ENCODE results near the gene SCGB1C2. TPM values are rescaled to one million over a fixed set of nuclear protein-coding genes. Genes with fewer than 3 reads are reported as not detected.
"Not testable (repeated sequence)": the region's sequence is repeated elsewhere in the genome, so short reads cannot be mapped to it uniquely, and the experiment has no call there.

SCGB1C2 gene
- not detected in 3 replicates for total RNA-seq
- long read RNA-seq, result 0 reads

DNA sequence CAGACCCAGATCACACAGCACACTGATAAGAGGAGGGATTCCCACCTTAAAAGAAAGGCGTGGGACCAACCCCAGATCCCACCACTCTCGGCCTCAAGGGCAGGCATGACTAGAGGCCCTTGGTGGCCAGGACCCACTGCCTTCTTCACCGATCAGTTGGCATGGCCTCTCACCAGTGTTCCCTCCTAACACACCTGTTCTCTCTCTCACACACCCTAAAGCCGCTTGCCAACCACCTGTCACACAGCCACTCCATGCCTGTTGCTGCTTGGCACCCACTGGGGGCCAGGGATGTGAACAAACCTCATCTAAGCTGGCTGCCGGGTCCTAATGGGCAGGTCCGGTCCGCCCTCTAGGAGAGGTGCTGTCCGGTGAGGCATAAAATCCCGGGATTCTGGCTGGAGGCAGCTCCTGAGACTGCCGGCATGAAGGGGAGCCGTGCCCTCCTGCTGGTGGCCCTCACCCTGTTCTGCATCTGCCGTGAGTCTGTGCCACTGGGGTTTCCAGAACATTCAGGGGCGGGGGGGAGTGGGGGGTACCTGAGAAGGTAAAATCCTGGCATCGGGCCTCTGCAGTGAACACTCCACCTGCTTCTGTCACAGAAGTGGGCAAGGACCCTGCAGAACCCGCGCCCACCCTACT lies at the start of gene SCGB1C2:
Gene SCGB1C2, plus strand, starts transcription at position 404 of the 642 bp plus-strand sequence. Its CDS starts 22 bp downstream, at position 426.
- H3K4me1 Mint-ChIP-seq (ENCODE audit: low read depth); H3K36me3 Mint-ChIP-seq (ENCODE audit: low read depth); H3K4me3 Mint-ChIP-seq (ENCODE audit: unreplicated experiment); H3K27me3 Mint-ChIP-seq (ENCODE audit: low read depth); H3K9me3 Mint-ChIP-seq (ENCODE audit: low read depth); H3K27ac Mint-ChIP-seq (ENCODE audit: unreplicated experiment): not testable (repeated sequence)
- peak; percentile 20 for DNase-seq (ENCODE audit: low spot score)

DNA sequence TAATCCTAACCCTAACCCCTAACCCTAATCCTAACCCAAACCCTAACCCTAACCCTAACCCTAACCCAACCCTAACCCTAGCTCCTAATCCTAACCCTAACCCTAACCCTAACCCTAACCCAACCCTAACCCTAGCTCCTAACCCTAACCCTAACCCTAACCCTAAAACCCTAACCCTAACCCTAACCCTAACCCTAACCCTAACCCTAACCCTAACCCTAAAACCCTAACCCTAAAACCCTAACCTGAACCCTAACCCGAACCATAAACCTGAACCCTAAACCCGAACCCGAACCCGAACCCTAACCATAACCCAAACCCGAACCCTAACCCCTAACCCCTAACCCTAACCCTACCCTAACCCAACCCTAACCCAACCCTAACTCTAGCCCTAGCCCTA lies 24.3 kb upstream of the SCGB1C2 start:
- H3K9me3 Mint-ChIP-seq (ENCODE audit: low read depth); H3K27me3 Mint-ChIP-seq (ENCODE audit: low read depth); DNase-seq (ENCODE audit: low spot score); H3K4me3 Mint-ChIP-seq (ENCODE audit: unreplicated experiment); H3K27ac Mint-ChIP-seq (ENCODE audit: unreplicated experiment); H3K4me1 Mint-ChIP-seq (ENCODE audit: low read depth); H3K36me3 Mint-ChIP-seq (ENCODE audit: low read depth): not testable (repeated sequence)

DNA sequence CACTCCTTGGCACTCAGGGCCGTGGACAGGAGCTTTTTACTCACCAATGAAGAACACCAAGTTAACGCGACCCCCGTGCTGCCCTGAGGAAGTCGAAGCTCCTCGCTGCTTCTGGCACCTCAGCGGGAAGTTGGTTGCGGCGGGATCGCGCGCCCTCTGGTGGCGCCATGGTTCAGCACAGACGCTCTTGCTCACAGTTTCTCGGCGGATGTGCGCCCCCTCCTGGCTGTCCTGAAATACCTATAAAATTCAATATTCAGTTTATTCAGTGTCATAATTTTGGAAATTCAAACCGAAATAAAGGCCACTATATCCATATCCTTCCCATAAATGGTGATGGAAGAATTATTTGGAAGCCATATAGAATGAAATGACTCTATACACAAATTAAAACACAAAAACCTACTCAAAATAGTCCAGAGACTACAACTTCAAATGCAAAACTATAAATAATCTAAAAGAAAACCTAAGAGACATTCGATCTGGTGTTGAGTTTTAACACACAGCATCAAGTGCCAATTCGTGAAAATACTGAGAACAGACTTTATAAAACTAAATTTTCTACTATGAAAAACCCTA lies 18.9 kb upstream of the SCGB1C2 start:
- not testable (repeated sequence) for H3K4me1 Mint-ChIP-seq (ENCODE audit: low read depth); DNase-seq (ENCODE audit: low spot score); H3K36me3 Mint-ChIP-seq (ENCODE audit: low read depth); H3K4me3 Mint-ChIP-seq (ENCODE audit: unreplicated experiment); H3K27me3 Mint-ChIP-seq (ENCODE audit: low read depth); H3K27ac Mint-ChIP-seq (ENCODE audit: unreplicated experiment); H3K9me3 Mint-ChIP-seq (ENCODE audit: low read depth)
- TF ChIP-seq, protein P1, sequence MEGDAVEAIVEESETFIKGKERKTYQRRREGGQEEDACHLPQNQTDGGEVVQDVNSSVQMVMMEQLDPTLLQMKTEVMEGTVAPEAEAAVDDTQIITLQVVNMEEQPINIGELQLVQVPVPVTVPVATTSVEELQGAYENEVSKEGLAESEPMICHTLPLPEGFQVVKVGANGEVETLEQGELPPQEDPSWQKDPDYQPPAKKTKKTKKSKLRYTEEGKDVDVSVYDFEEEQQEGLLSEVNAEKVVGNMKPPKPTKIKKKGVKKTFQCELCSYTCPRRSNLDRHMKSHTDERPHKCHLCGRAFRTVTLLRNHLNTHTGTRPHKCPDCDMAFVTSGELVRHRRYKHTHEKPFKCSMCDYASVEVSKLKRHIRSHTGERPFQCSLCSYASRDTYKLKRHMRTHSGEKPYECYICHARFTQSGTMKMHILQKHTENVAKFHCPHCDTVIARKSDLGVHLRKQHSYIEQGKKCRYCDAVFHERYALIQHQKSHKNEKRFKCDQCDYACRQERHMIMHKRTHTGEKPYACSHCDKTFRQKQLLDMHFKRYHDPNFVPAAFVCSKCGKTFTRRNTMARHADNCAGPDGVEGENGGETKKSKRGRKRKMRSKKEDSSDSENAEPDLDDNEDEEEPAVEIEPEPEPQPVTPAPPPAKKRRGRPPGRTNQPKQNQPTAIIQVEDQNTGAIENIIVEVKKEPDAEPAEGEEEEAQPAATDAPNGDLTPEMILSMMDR (IDR thresholded peaks at IDR 0.05), result peak; percentile 65

DNA sequence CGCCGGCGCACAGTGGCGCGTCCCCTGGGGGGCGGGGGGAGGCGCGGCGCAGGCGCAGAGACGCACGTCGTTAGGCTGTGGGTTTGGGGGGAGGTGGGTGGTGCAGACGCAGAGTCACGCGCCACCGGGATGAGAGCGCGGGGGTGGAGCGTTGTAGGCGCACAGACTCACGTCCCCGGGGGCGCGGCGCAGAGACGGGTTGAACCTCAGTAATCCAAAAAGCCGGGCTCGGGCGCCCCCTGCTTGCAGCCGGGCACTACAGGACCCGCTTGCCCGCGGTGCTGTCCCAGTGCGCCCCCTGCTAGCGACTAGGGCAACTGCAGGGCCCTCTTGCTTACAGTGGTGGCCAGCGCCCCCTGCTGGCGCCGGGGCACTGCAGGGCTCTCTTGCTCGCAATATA lies 3.4 kb upstream of the SCGB1C2 start:
- H3K9me3 Mint-ChIP-seq (ENCODE audit: low read depth); H3K27ac Mint-ChIP-seq (ENCODE audit: unreplicated experiment); H3K36me3 Mint-ChIP-seq (ENCODE audit: low read depth); H3K4me3 Mint-ChIP-seq (ENCODE audit: unreplicated experiment); H3K4me1 Mint-ChIP-seq (ENCODE audit: low read depth); H3K27me3 Mint-ChIP-seq (ENCODE audit: low read depth): not testable (repeated sequence)
- DNase-seq (ENCODE audit: low spot score), result peak; percentile 67

DNA sequence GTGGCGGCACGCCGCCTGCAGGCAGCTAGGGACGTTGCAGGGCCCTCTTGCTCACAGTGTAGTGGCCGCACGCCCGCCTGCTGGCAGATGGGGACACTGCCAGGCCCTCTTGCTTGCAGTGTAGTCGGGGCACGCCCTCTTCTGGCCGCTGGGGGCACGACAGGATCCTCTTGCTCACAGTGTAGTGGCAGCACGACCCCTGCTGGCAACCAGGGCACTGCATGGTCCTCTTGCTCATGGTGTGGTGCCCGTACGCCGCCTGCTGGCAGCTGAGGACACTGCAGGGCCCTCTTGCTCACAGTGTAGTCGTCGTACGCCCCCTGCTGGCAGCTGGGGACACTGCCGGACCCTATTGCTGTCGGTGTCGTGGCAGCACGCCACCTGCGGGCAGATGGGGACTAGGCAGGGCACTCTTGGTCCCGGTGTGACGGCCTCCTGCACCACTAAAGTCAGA lies 3.0 kb upstream of the SCGB1C2 start:
- TF ChIP-seq, protein P1 (IDR thresholded peaks at IDR 0.05), result peak; percentile 69
- H3K27me3 Mint-ChIP-seq (ENCODE audit: low read depth); H3K4me1 Mint-ChIP-seq (ENCODE audit: low read depth); H3K36me3 Mint-ChIP-seq (ENCODE audit: low read depth); H3K9me3 Mint-ChIP-seq (ENCODE audit: low read depth); H3K27ac Mint-ChIP-seq (ENCODE audit: unreplicated experiment); H3K4me3 Mint-ChIP-seq (ENCODE audit: unreplicated experiment): not testable (repeated sequence)
- peak; percentile 42 for DNase-seq (ENCODE audit: low spot score)

DNA sequence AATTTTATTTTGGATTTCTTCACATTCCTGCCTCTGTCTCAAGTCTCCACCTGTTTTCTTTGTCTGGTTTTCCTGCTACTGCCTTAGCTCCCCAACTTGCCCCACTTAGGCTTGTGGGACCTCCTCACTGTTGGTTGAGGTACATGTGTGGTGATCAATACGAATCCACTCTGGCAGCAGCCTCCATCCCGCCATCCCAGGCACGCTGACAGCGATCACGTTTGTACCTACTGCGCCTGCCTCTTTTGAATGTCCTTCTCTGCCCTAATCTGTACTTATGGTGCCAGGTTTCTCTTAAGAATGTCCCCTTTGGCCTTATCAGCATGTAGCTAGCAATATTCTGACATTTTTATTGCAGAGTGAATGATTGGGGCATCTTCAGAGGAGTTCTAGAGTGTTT lies 2.3 kb upstream of the SCGB1C2 start:
- H3K27me3 Mint-ChIP-seq (ENCODE audit: low read depth); H3K4me1 Mint-ChIP-seq (ENCODE audit: low read depth); H3K9me3 Mint-ChIP-seq (ENCODE audit: low read depth); H3K27ac Mint-ChIP-seq (ENCODE audit: unreplicated experiment); H3K36me3 Mint-ChIP-seq (ENCODE audit: low read depth); H3K4me3 Mint-ChIP-seq (ENCODE audit: unreplicated experiment): not testable (repeated sequence)
- peak; percentile 55 for DNase-seq (ENCODE audit: low spot score)

DNA sequence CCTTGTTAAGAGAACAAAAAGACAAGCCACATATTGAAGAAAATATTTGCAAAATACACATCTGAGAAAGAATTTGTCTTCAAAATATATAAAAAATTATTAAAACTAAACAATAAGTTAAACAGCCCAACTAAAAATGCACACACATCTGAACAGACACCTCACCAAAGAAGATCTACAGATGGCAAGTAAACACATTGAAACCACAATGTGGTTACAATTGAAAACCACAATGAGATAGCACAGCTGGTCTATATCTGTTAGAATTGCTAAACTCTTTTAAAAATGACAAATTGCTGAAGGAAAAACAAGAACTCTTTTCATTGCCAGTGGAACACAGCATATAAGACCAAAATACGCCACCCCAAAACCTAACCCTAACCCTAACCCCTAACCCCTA lies 1.5 kb upstream of the SCGB1C2 start:
- H3K9me3 Mint-ChIP-seq (ENCODE audit: low read depth); H3K4me1 Mint-ChIP-seq (ENCODE audit: low read depth): not testable (repeated sequence)

DNA sequence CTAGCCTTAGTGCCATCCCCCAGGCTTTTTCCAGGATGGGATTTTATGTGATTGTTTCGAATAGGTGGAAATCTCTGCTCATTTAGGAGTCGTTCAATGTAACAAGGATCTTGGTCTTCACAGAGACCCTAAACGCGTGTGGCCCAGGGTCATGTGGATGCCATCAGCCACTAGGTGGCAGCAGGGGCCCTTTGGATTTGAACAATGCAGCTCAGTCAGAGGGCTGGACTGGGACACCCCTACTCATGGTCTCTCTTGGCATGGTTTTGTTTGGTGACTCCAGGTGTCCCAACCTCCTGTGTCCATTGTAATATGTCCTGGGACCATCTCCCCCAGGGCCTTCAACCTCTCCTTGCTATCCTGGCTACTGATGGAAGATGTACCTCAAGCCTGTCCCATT lies 838 bp upstream of the SCGB1C2 start:
- H3K9me3 Mint-ChIP-seq (ENCODE audit: low read depth); H3K4me3 Mint-ChIP-seq (ENCODE audit: unreplicated experiment); H3K4me1 Mint-ChIP-seq (ENCODE audit: low read depth); H3K36me3 Mint-ChIP-seq (ENCODE audit: low read depth); H3K27ac Mint-ChIP-seq (ENCODE audit: unreplicated experiment); H3K27me3 Mint-ChIP-seq (ENCODE audit: low read depth): not testable (repeated sequence)
- TF ChIP-seq, protein P1 (IDR thresholded peaks at IDR 0.05), result peak; percentile 73
- peak; percentile 68 for DNase-seq (ENCODE audit: low spot score)

More for the DNA sequence above, 1.5 kb upstream of the SCGB1C2 start:
- not testable (repeated sequence) for H3K27me3 Mint-ChIP-seq (ENCODE audit: low read depth); H3K36me3 Mint-ChIP-seq (ENCODE audit: low read depth); H3K4me3 Mint-ChIP-seq (ENCODE audit: unreplicated experiment); DNase-seq (ENCODE audit: low spot score); H3K27ac Mint-ChIP-seq (ENCODE audit: unreplicated experiment)

DNA sequence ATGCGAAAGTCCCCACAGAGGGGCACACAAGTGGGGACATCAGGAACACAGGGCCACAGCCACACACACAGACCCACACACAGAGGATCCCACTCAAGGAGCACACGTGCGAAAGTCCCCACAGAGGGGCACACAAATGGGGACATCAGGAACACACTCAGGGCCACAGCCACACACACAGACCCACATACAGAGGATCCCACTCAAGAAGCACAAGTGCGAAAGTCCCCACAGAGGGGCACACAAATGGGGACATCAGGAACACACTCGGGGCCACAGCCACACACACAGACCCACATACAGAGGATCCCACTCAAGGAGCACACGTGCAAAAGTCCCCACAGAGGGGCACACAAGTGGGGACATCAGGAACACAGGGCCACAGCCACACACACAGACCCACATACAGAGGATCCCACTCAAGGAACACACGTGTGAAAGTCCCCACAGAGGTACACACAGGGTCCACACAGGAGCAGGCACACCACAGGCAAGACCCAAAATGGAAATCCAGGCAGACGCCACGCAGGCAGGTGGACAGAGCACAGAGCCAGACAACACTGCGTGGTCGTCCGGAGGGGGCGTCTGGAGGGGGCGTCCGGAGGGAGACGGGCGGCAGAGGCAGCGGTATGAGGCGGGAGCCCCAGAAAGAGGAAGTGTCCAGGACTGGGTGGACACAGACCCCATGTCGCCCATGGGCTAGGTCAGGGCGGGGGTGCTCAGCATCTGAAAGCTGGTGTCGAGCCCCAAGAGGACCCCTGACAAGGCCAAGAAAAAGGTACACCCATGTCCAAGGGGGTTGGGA lies 2.2 kb downstream of the SCGB1C2 start:
- not testable (repeated sequence) for H3K4me1 Mint-ChIP-seq (ENCODE audit: low read depth); H3K36me3 Mint-ChIP-seq (ENCODE audit: low read depth); H3K27ac Mint-ChIP-seq (ENCODE audit: unreplicated experiment); H3K9me3 Mint-ChIP-seq (ENCODE audit: low read depth); H3K4me3 Mint-ChIP-seq (ENCODE audit: unreplicated experiment); H3K27me3 Mint-ChIP-seq (ENCODE audit: low read depth)
- DNase-seq (ENCODE audit: low spot score), result peak; percentile 75

All from chondrocyte (in vitro differentiated cells).